HUES48 (cell line): ENCODE results near the gene HLA-DQA2.
"Not testable (repeated sequence)": the region's sequence is repeated elsewhere in the genome, so short reads cannot be mapped to it uniquely, and the experiment has no call there.

ENCODE experiments used
- H3K27ac ChIP-seq: one replicate; pipeline ENCODE4 v1.7.0; 2013; ENCODE audit warnings: low read depth, low read length, inconsistent platforms
- H3K27me3 ChIP-seq: 2 replicates; pipeline ENCODE4 v1.6.1; 2013; ENCODE audit warnings: mild to moderate bottlenecking, low read length; ENCODE audit not compliant: control insufficient read depth, insufficient read depth
- H3K36me3 ChIP-seq: 2 replicates; pipeline ENCODE4 v1.6.1; 2013; ENCODE audit warnings: low read length; ENCODE audit not compliant: control insufficient read depth, insufficient read depth
- H3K4me1 ChIP-seq: 2 replicates; pipeline ENCODE4 v1.6.1; 2013; ENCODE audit warnings: mild to moderate bottlenecking, low read length; ENCODE audit not compliant: control insufficient read depth, insufficient read depth
- H3K4me3 ChIP-seq: 2 replicates; pipeline ENCODE4 v1.5.1; 2013; ENCODE audit warnings: mild to moderate bottlenecking, low read depth, low read length
- H3K9ac ChIP-seq: 2 replicates; pipeline ENCODE4 v1.6.1; 2013; ENCODE audit warnings: mild to moderate bottlenecking, low read depth, low read length, moderate library complexity
- H3K9me3 ChIP-seq: 2 replicates; pipeline ENCODE4 v1.6.1; 2013; ENCODE audit warnings: low read length; ENCODE audit not compliant: control insufficient read depth, insufficient read depth

Gene HLA-DQA2

GRCh38 chr6:32741031-32741960, at the start of gene HLA-DQA2:
Gene HLA-DQA2, plus strand, starts transcription at chr6:32741391. Its CDS starts 53 bp downstream, at chr6:32741444.
- Histone ChIP-seq H3K36me3 (no peaks in the 10 kb centered on the region), H3K4me3 (no peak within 1 kb of the TSS), H3K27me3 (no peaks in the 10 kb centered on the region), H3K9me3 (no peaks in the 10 kb centered on the region), H3K9ac (no peak within 1 kb of the TSS), H3K27ac (no peak within 1 kb of the TSS), H3K4me1 (no peaks in the 10 kb centered on the region)

DNA sequence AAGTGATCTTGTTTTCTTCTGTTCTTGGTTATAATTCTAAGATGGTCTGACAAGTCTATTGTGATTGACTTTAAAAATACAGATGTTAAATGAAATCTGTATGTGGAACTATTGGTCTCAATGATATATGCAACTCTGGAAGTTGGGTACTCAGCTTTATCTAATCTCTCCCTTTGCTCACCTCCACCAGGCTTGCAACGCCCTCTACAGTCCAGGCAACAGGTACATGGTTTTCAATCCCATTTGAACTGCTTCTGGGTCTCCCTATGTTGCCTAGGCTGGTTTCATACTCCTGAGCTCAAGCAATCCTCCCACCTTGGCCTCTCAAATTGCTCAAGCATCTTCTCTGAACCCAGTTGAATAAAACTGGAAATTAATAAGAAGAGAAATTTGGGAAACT, 49.2 kb upstream of the HLA-DQA2 start:
- H3K27me3 ChIP-seq, result no peaks in the 10 kb centered on the region
- no peak overlapping the region for H3K27ac ChIP-seq
- H3K9me3 ChIP-seq, result no peaks in the 10 kb centered on the region
- H3K36me3 ChIP-seq, result no peaks in the 10 kb centered on the region
- H3K4me3 ChIP-seq, result no peak overlapping the region
- H3K9ac ChIP-seq, result no peak overlapping the region
- no peaks in the 10 kb centered on the region for H3K4me1 ChIP-seq

DNA sequence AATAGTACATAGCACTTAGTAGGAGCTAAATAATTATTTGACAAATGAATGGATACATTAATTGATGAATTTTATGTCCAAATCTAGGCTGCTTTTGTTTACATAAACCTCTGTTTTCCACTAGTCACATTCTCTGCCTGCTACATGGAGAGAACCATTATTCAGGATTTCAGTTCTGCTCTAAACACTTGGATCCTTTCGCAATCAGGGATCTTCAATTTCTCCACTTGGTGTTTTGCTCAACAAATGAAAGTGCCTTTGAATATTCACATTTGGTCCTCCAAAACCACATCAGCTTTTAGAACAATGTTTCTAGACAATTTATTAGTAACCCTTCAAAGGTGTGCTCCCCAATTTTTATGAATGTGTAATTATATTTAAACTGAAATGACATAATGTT, 44.2 kb upstream of the HLA-DQA2 start:
- Histone ChIP-seq H3K4me3 (no peak overlapping the region), H3K4me1 (peaks cover 3% of the 10 kb centered on the region; the same call in 1 of the 2 replicates), H3K9ac (no peak overlapping the region), H3K27ac (no peak overlapping the region), H3K36me3 (no peaks in the 10 kb centered on the region), H3K27me3 (no peaks in the 10 kb centered on the region), H3K9me3 (no peaks in the 10 kb centered on the region)

DNA sequence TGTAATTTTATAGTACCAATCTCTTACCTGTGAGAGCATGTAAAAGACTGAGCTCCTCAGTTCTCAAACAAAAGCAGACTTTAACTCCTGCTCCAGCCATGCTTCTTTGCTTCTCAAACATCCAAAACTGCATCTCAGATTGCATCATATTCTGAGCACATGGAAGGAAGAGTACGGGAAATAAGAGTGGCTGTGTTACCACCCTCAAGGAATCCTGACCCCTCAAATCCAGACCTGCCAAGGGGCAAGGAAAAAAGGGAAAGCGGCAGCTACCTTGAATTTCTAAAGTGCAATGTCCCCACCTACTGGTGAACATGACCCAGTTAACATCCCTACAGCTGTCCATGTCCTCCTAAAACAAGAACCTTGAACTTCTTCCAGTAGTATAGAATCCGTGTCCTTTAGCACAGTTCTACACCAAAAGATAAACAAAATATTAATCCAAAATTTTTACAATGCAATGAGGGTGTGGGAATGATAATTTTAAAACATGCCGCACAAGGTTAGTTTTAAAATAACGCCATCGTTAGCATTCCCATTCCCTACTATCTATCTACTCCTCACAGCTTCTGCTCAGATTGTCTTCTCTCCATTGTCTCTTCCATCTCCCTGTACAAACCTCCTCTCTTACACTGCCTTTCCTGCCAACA, 40.7 kb upstream of the HLA-DQA2 start:
- Histone ChIP-seq H3K9me3 (no peaks in the 10 kb centered on the region), H3K27me3 (no peaks in the 10 kb centered on the region), H3K36me3 (no peaks in the 10 kb centered on the region), H3K4me1 (peaks cover 3% of the 10 kb centered on the region; the same call in 1 of the 2 replicates), H3K4me3 (no peak overlapping the region), H3K9ac (no peak overlapping the region), H3K27ac (no peak overlapping the region)

GRCh38 chr6:32703347-32703746, 37.8 kb upstream of the HLA-DQA2 start:
- H3K27me3 ChIP-seq, result no peaks in the 10 kb centered on the region
- no peak overlapping the region for H3K27ac ChIP-seq
- no peaks in the 10 kb centered on the region for H3K9me3 ChIP-seq
- H3K4me3 ChIP-seq, result no peak overlapping the region
- H3K36me3 ChIP-seq, result no peaks in the 10 kb centered on the region
- peaks cover 3% of the 10 kb centered on the region; the same call in 1 of the 2 replicates for H3K4me1 ChIP-seq
- H3K9ac ChIP-seq, result no peak overlapping the region

- not testable (repeated sequence) for H3K27me3 ChIP-seq, H3K9ac ChIP-seq, H3K9me3 ChIP-seq, H3K27ac ChIP-seq, H3K36me3 ChIP-seq, H3K4me3 ChIP-seq, H3K4me1 ChIP-seq
Measured at GRCh38 chr6:32705164-32705563, 36.0 kb upstream of the HLA-DQA2 start.

DNA sequence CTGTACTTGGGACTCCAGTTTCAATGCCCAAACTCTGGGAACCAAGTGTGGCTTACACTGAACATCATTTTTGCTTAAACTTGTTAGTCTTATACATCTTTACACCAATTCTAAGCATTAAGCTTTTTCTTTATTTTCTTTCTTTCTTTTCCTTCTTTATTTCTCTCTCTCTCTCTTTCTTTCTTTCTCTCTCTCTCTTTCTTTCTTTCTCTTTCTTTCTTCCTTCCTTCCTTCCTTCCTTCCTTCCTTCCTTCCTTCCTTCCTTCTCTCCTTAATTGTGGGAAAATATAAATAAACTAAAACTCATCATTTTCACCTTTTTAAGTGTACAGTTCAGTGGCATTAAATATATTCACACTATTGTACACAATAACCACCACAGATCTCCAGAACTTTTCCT, 31.6 kb upstream of the HLA-DQA2 start:
- no peaks in the 10 kb centered on the region for H3K4me1 ChIP-seq
- no peaks in the 10 kb centered on the region for H3K36me3 ChIP-seq
- H3K9ac ChIP-seq, result no peak overlapping the region
- H3K27me3 ChIP-seq, result no peaks in the 10 kb centered on the region
- no peak overlapping the region for H3K27ac ChIP-seq
- no peaks in the 10 kb centered on the region for H3K9me3 ChIP-seq
- no peak overlapping the region for H3K4me3 ChIP-seq

- Histone ChIP-seq H3K27ac (no peak overlapping the region), H3K27me3 (no peaks in the 10 kb centered on the region), H3K36me3 (no peaks in the 10 kb centered on the region), H3K4me3 (no peak overlapping the region), H3K9me3 (no peaks in the 10 kb centered on the region), H3K9ac (no peak overlapping the region), H3K4me1 (no peaks in the 10 kb centered on the region)
Measured at GRCh38 chr6:32713241-32713640, 27.9 kb upstream of the HLA-DQA2 start.

DNA sequence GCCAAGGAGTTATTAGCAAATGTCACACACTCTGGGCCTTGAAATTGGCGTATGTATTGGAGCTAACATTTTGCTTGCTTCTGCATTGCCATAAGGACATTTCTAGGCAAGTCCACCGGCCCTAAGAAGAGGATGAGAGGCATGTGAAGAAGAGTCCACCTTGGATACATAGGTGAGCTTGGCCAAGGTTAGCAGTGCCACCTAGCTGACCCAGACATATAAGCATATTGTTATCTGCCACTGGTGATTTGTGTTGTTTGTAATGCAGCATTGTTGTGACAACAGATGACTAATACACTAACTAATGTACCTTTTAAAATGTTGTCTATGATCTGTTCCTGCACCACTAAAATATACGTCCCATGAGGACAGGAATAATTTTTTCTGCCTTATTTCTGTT, 24.8 kb upstream of the HLA-DQA2 start:
- no peaks in the 10 kb centered on the region for H3K9me3 ChIP-seq
- no peaks in the 10 kb centered on the region for H3K36me3 ChIP-seq
- no peak overlapping the region for H3K9ac ChIP-seq
- no peaks in the 10 kb centered on the region for H3K27me3 ChIP-seq
- no peak overlapping the region for H3K27ac ChIP-seq
- H3K4me1 ChIP-seq, result no peaks in the 10 kb centered on the region
- H3K4me3 ChIP-seq, result no peak overlapping the region

- no peaks in the 10 kb centered on the region for H3K9me3 ChIP-seq
- no peaks in the 10 kb centered on the region for H3K27me3 ChIP-seq
- H3K4me1 ChIP-seq, result no peaks in the 10 kb centered on the region
- no peak overlapping the region for H3K27ac ChIP-seq
- no peak overlapping the region for H3K4me3 ChIP-seq
- H3K9ac ChIP-seq, result no peak overlapping the region
- no peaks in the 10 kb centered on the region for H3K36me3 ChIP-seq
Measured at GRCh38 chr6:32718879-32719278, 22.3 kb upstream of the HLA-DQA2 start.

DNA sequence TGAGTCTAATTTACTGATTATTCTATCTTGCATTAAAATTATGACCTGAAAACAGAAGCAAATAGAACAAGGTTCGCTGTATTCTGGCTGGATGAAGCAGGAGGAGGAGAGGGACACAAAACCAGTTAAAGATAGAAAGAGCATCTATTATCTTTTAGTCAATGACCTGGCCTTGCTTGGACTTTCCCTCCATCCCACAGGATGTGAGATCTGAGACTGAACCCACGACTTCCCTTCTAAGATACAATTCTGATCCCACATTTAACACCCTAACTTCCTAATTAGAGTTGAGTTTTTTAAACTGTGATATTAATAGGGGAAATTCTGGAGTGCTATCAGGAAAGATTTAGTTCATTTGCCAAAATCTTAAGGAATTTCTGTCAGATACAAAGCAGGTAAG, 3.1 kb upstream of the HLA-DQA2 start:
- no peak overlapping the region for H3K9ac ChIP-seq
- H3K4me1 ChIP-seq, result no peaks in the 10 kb centered on the region
- H3K9me3 ChIP-seq, result no peaks in the 10 kb centered on the region
- no peak overlapping the region for H3K27ac ChIP-seq
- no peak overlapping the region for H3K4me3 ChIP-seq
- H3K36me3 ChIP-seq, result no peaks in the 10 kb centered on the region
- no peaks in the 10 kb centered on the region for H3K27me3 ChIP-seq
